COR-L47 (cell line): ENCODE results near the gene TTC23L.
"Not testable (repeated sequence)": the region's sequence is repeated elsewhere in the genome, so short reads cannot be mapped to it uniquely, and the experiment has no call there.

Experiments
- DNase-seq: peaks from one replicate; lab custom pipeline; 2025; lab: John Stamatoyannopoulos, UW

TTC23L gene

GRCh38 chr5:34838785-34839714, at the start of gene TTC23L:
TTC23L (plus strand) TSS chr5:34839164; CDS start chr5:34840672, 1,508 bp downstream.
- DNase-seq = peak; percentile 98

GRCh38 chr5:34789639-34790038, 49.3 kb upstream of the TTC23L start:
- DNase-seq = no peak

GRCh38 chr5:34790069-34790468, 48.9 kb upstream of the TTC23L start:
- DNase-seq = no peak

- DNase-seq = no peak
Observed at GRCh38 chr5:34791761-34792244, 47.2 kb upstream of the TTC23L start.

- no peak for DNase-seq
Observed at GRCh38 chr5:34802834-34803563, 36.0 kb upstream of the TTC23L start.

GRCh38 chr5:34803974-34804732, 34.8 kb upstream of the TTC23L start:
- no peak for DNase-seq

GRCh38 chr5:34804913-34805312, 34.1 kb upstream of the TTC23L start:
- no peak for DNase-seq

- no peak for DNase-seq
Observed at GRCh38 chr5:34806532-34806931, 32.4 kb upstream of the TTC23L start.

GRCh38 chr5:34811706-34812105, 27.3 kb upstream of the TTC23L start:
- no peak for DNase-seq

- DNase-seq = no peak
Observed at GRCh38 chr5:34813509-34813908, 25.5 kb upstream of the TTC23L start.

GRCh38 chr5:34817558-34818351, 21.2 kb upstream of the TTC23L start:
- no peak for DNase-seq

GRCh38 chr5:34818717-34819116, 20.2 kb upstream of the TTC23L start:
- no peak for DNase-seq

- no peak for DNase-seq
Observed at GRCh38 chr5:34820593-34820992, 18.4 kb upstream of the TTC23L start.

- DNase-seq = no peak
Observed at GRCh38 chr5:34822956-34823715, 15.8 kb upstream of the TTC23L start.

GRCh38 chr5:34826347-34826746, 12.6 kb upstream of the TTC23L start:
- DNase-seq = no peak

GRCh38 chr5:34827588-34828506, 11.1 kb upstream of the TTC23L start:
- DNase-seq = no peak

- DNase-seq = not testable (repeated sequence)
Observed at GRCh38 chr5:34830827-34831226, 8.1 kb upstream of the TTC23L start.

GRCh38 chr5:34831303-34831702, 7.7 kb upstream of the TTC23L start:
- DNase-seq = no peak

- DNase-seq = no peak
Observed at GRCh38 chr5:34832568-34832967, 6.4 kb upstream of the TTC23L start.
